ENCODE measurements around the gene IL13RA1.

Gene IL13RA1

GRCh38 chrX:118745570-118745969, 18.2 kb downstream of the IL13RA1 start:
- Histone ChIP-seq H3K9me3 (ENCODE audit: control insufficient read depth in 2 of 2, low read length in 2 of 2) (no peaks in the 10 kb centered on the region), H3K27ac (ENCODE audit: low read depth in 2 of 2, low read length in 2 of 2) (no peak overlapping the region), H3K36me3 (ENCODE audit: control insufficient read depth in 2 of 2, insufficient read depth in 2 of 2, low read length in 2 of 2) (no peaks in the 10 kb centered on the region), H3K4me1 (ENCODE audit: control insufficient read depth in 2 of 2, insufficient read depth in 2 of 2, low read length in 2 of 2) (no peaks in the 10 kb centered on the region), H3K27me3 (ENCODE audit: control insufficient read depth in 2 of 2, insufficient read depth in 2 of 2, low read length in 2 of 2) (peaks cover 0 to 2% of the 10 kb centered on the region in 2 donors), H3K9ac (ENCODE audit: low read depth in 1 of 2, low read length in 2 of 2) (no peak overlapping the region), H3K4me3 (ENCODE audit: low read length in 2 of 2) (no peak overlapping the region)

- H3K4me1 ChIP-seq (ENCODE audit: control insufficient read depth in 2 of 2, insufficient read depth in 2 of 2, low read length in 2 of 2) = no peaks in the 10 kb centered on the region
- no peaks in the 10 kb centered on the region for H3K9me3 ChIP-seq (ENCODE audit: control insufficient read depth in 2 of 2, low read length in 2 of 2)
- no peaks in the 10 kb centered on the region for H3K27me3 ChIP-seq (ENCODE audit: control insufficient read depth in 2 of 2, insufficient read depth in 2 of 2, low read length in 2 of 2)
- no peak overlapping the region for H3K9ac ChIP-seq (ENCODE audit: low read depth in 1 of 2, low read length in 2 of 2)
- no peak overlapping the region for H3K27ac ChIP-seq (ENCODE audit: low read depth in 2 of 2, low read length in 2 of 2)
- no peak overlapping the region for H3K4me3 ChIP-seq (ENCODE audit: low read length in 2 of 2)
- H3K36me3 ChIP-seq (ENCODE audit: control insufficient read depth in 2 of 2, insufficient read depth in 2 of 2, low read length in 2 of 2) = peaks cover 2 to 5% of the 10 kb centered on the region in 2 donors
These were observed 24.8 kb downstream of the IL13RA1 start for GRCh38 chrX:118751950-118752783.

DNA sequence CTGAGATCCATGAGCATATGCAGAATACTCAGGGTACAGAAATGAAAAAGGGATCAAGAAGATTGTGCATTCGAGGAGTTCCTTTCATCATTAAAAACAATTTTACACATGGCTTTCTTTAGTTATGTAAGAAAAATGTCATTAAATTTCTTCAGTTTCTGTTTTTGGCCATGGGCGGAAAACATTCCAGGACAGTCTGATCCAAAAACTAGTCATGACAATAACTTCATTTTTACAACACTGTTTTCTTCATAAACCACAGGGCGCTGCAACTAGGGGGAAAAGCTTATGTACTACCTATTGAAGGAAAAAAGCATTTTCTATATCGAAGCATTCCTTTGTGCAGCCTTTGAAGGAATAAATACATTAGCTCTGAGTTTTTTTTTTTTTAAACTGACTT, 28.2 kb downstream of the IL13RA1 start:
- H3K4me1 ChIP-seq (ENCODE audit: control insufficient read depth in 2 of 2, insufficient read depth in 2 of 2, low read length in 2 of 2) = no peaks in the 10 kb centered on the region
- H3K4me3 ChIP-seq (ENCODE audit: low read length in 2 of 2) = no peak overlapping the region
- H3K36me3 ChIP-seq (ENCODE audit: control insufficient read depth in 2 of 2, insufficient read depth in 2 of 2, low read length in 2 of 2) = peaks cover 5 to 6% of the 10 kb centered on the region in 2 donors
- H3K9ac ChIP-seq (ENCODE audit: low read depth in 1 of 2, low read length in 2 of 2) = no peak overlapping the region
- H3K27me3 ChIP-seq (ENCODE audit: control insufficient read depth in 2 of 2, insufficient read depth in 2 of 2, low read length in 2 of 2) = no peaks in the 10 kb centered on the region
- H3K9me3 ChIP-seq (ENCODE audit: control insufficient read depth in 2 of 2, low read length in 2 of 2) = no peaks in the 10 kb centered on the region
- no peak overlapping the region for H3K27ac ChIP-seq (ENCODE audit: low read depth in 2 of 2, low read length in 2 of 2)

DNA sequence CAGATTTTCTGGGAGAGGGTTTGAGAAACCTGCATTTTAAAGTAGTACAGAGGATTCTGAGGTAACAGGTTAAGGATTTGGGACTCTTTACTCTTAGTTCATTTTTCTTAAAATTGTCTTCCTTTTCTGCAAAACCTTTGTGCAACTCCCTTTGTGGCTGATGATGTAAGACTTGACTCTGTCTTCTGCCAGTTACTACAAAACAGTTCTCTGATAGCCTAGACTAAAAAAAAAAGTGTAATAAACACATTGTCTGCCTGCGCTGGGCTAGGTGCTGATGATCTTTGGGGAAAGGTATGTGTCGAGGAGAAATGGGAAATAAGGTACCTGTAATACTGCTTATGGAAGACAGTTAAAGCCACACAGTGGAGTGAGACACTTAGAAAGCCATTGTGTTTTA, 28.7 kb downstream of the IL13RA1 start:
- no peak overlapping the region for H3K4me3 ChIP-seq (ENCODE audit: low read length in 2 of 2)
- no peaks in the 10 kb centered on the region for H3K9me3 ChIP-seq (ENCODE audit: control insufficient read depth in 2 of 2, low read length in 2 of 2)
- peaks cover 5 to 6% of the 10 kb centered on the region in 2 donors for H3K36me3 ChIP-seq (ENCODE audit: control insufficient read depth in 2 of 2, insufficient read depth in 2 of 2, low read length in 2 of 2)
- H3K4me1 ChIP-seq (ENCODE audit: control insufficient read depth in 2 of 2, insufficient read depth in 2 of 2, low read length in 2 of 2) = no peaks in the 10 kb centered on the region
- no peak overlapping the region for H3K27ac ChIP-seq (ENCODE audit: low read depth in 2 of 2, low read length in 2 of 2)
- no peak overlapping the region for H3K9ac ChIP-seq (ENCODE audit: low read depth in 1 of 2, low read length in 2 of 2)
- H3K27me3 ChIP-seq (ENCODE audit: control insufficient read depth in 2 of 2, insufficient read depth in 2 of 2, low read length in 2 of 2) = no peaks in the 10 kb centered on the region

GRCh38 chrX:118758511-118758910, 31.1 kb downstream of the IL13RA1 start:
- no peak overlapping the region for H3K27ac ChIP-seq (ENCODE audit: low read depth in 2 of 2, low read length in 2 of 2)
- no peak overlapping the region for H3K4me3 ChIP-seq (ENCODE audit: low read length in 2 of 2)
- no peaks in the 10 kb centered on the region for H3K4me1 ChIP-seq (ENCODE audit: control insufficient read depth in 2 of 2, insufficient read depth in 2 of 2, low read length in 2 of 2)
- no peaks in the 10 kb centered on the region for H3K9me3 ChIP-seq (ENCODE audit: control insufficient read depth in 2 of 2, low read length in 2 of 2)
- H3K36me3 ChIP-seq (ENCODE audit: control insufficient read depth in 2 of 2, insufficient read depth in 2 of 2, low read length in 2 of 2) = peaks cover 0 to 4% of the 10 kb centered on the region in 2 donors
- no peaks in the 10 kb centered on the region for H3K27me3 ChIP-seq (ENCODE audit: control insufficient read depth in 2 of 2, insufficient read depth in 2 of 2, low read length in 2 of 2)
- H3K9ac ChIP-seq (ENCODE audit: low read depth in 1 of 2, low read length in 2 of 2) = no peak overlapping the region

DNA sequence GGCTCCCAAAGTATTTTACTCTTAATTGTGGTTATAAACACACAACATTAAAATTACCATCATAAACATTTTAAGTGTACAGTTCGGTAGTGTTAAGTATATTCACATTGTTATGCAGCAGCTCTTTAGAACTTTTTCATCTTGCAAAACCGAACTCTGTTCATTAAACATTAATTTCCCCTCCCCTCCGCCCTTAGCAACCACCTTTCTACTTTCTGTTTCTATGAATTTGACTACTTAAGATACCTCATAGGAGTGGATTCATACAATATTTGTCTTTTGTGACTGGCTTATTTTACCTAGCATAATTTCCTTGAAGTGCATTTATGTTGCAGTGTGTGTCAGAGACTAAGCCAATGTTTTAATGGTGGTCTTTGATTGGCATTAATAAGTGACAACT, 32.6 kb downstream of the IL13RA1 start:
- Histone ChIP-seq H3K9me3 (ENCODE audit: control insufficient read depth in 2 of 2, low read length in 2 of 2) (no peaks in the 10 kb centered on the region), H3K4me3 (ENCODE audit: low read length in 2 of 2) (no peak overlapping the region), H3K4me1 (ENCODE audit: control insufficient read depth in 2 of 2, insufficient read depth in 2 of 2, low read length in 2 of 2) (no peaks in the 10 kb centered on the region), H3K9ac (ENCODE audit: low read depth in 1 of 2, low read length in 2 of 2) (no peak overlapping the region), H3K27me3 (ENCODE audit: control insufficient read depth in 2 of 2, insufficient read depth in 2 of 2, low read length in 2 of 2) (no peaks in the 10 kb centered on the region), H3K36me3 (ENCODE audit: control insufficient read depth in 2 of 2, insufficient read depth in 2 of 2, low read length in 2 of 2) (peaks cover 0 to 4% of the 10 kb centered on the region in 2 donors), H3K27ac (ENCODE audit: low read depth in 2 of 2, low read length in 2 of 2) (no peak overlapping the region)

- H3K9me3 ChIP-seq (ENCODE audit: control insufficient read depth in 2 of 2, low read length in 2 of 2) = no peaks in the 10 kb centered on the region
- H3K36me3 ChIP-seq (ENCODE audit: control insufficient read depth in 2 of 2, insufficient read depth in 2 of 2, low read length in 2 of 2) = peaks cover 0 to 4% of the 10 kb centered on the region in 2 donors
- H3K4me3 ChIP-seq (ENCODE audit: low read length in 2 of 2) = no peak overlapping the region
- H3K27ac ChIP-seq (ENCODE audit: low read depth in 2 of 2, low read length in 2 of 2) = no peak overlapping the region
- H3K4me1 ChIP-seq (ENCODE audit: control insufficient read depth in 2 of 2, insufficient read depth in 2 of 2, low read length in 2 of 2) = no peaks in the 10 kb centered on the region
- H3K9ac ChIP-seq (ENCODE audit: low read depth in 1 of 2, low read length in 2 of 2) = no peak overlapping the region
- H3K27me3 ChIP-seq (ENCODE audit: control insufficient read depth in 2 of 2, insufficient read depth in 2 of 2, low read length in 2 of 2) = no peaks in the 10 kb centered on the region
These were observed 34.7 kb downstream of the IL13RA1 start for GRCh38 chrX:118761939-118762707.

DNA sequence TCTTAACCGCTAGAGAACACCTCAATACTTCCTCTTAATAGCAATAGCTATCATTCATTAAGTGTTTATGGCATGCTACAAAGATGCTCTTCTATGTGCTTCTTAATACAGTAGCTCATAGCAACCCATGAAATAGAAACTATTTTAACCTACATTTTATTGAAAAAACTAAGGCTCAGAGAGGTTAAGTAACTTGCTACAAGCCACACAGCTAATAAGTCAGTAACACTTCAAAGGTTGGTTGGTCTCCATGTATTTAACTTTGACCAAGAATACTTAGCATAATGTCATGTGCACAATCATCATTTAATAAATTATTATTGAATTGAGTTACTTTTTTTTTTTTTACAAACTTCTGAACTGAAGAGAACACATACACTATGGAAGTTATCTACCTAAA, 36.1 kb downstream of the IL13RA1 start:
- Histone ChIP-seq H3K9me3 (ENCODE audit: control insufficient read depth in 2 of 2, low read length in 2 of 2) (no peaks in the 10 kb centered on the region), H3K4me1 (ENCODE audit: control insufficient read depth in 2 of 2, insufficient read depth in 2 of 2, low read length in 2 of 2) (no peaks in the 10 kb centered on the region), H3K9ac (ENCODE audit: low read depth in 1 of 2, low read length in 2 of 2) (no peak overlapping the region), H3K4me3 (ENCODE audit: low read length in 2 of 2) (no peak overlapping the region), H3K27me3 (ENCODE audit: control insufficient read depth in 2 of 2, insufficient read depth in 2 of 2, low read length in 2 of 2) (no peaks in the 10 kb centered on the region), H3K27ac (ENCODE audit: low read depth in 2 of 2, low read length in 2 of 2) (no peak overlapping the region), H3K36me3 (ENCODE audit: control insufficient read depth in 2 of 2, insufficient read depth in 2 of 2, low read length in 2 of 2) (peaks cover 2 to 4% of the 10 kb centered on the region in 2 donors)

DNA sequence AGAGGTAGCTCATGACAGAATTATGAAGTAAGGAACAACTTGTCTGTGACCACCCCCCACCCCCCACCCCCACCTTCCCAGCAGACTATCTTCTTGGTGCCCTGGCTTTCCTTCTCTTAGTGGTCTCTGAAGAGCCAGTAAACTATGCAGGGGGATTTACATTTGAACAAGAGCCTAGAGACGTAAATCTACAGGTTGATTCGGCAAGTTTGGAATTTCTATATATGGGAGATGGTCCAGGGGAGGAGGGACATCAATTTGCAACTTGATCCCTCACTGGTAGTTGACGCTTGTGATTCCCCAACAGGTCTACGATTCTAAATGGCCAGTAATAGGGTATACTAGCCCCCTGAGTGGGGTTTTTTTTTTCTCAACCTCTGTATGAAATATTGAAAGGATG, 36.7 kb downstream of the IL13RA1 start:
- no peaks in the 10 kb centered on the region for H3K27me3 ChIP-seq (ENCODE audit: control insufficient read depth in 2 of 2, insufficient read depth in 2 of 2, low read length in 2 of 2)
- no peak overlapping the region for H3K27ac ChIP-seq (ENCODE audit: low read depth in 2 of 2, low read length in 2 of 2)
- no peak overlapping the region for H3K9ac ChIP-seq (ENCODE audit: low read depth in 1 of 2, low read length in 2 of 2)
- H3K36me3 ChIP-seq (ENCODE audit: control insufficient read depth in 2 of 2, insufficient read depth in 2 of 2, low read length in 2 of 2) = peaks cover 0 to 2% of the 10 kb centered on the region in 2 donors
- H3K4me3 ChIP-seq (ENCODE audit: low read length in 2 of 2) = no peak overlapping the region
- H3K9me3 ChIP-seq (ENCODE audit: control insufficient read depth in 2 of 2, low read length in 2 of 2) = no peaks in the 10 kb centered on the region
- H3K4me1 ChIP-seq (ENCODE audit: control insufficient read depth in 2 of 2, insufficient read depth in 2 of 2, low read length in 2 of 2) = no peaks in the 10 kb centered on the region

- Histone ChIP-seq H3K4me1 (ENCODE audit: control insufficient read depth in 2 of 2, insufficient read depth in 2 of 2, low read length in 2 of 2) (peaks cover 0 to 2% of the 10 kb centered on the region in 2 donors), H3K36me3 (ENCODE audit: control insufficient read depth in 2 of 2, insufficient read depth in 2 of 2, low read length in 2 of 2) (peaks cover 7 to 12% of the 10 kb centered on the region in 2 donors), H3K27me3 (ENCODE audit: control insufficient read depth in 2 of 2, insufficient read depth in 2 of 2, low read length in 2 of 2) (no peaks in the 10 kb centered on the region), H3K9me3 (ENCODE audit: control insufficient read depth in 2 of 2, low read length in 2 of 2) (no peaks in the 10 kb centered on the region), H3K4me3 (ENCODE audit: low read length in 2 of 2) (no peak overlapping the region), H3K27ac (ENCODE audit: low read depth in 2 of 2, low read length in 2 of 2) (no peak overlapping the region), H3K9ac (ENCODE audit: low read depth in 1 of 2, low read length in 2 of 2) (no peak overlapping the region)
These were observed 42.8 kb downstream of the IL13RA1 start for GRCh38 chrX:118770133-118770760.
